ENCODE data around the gene C3orf18.

Gene C3orf18

GRCh38 chr3:50575372-50575771 lies 7.8 kb upstream of the C3orf18 start:
- CTCF ChIA-PET = interaction anchor here (0.7 to 1.7 kb wide), 5 partner anchors 33 to 78 kb away, joined by 3 to 8 read pairs (median 3); partner anchors contain the start of gene CISH
- Histone ChIP-seq H3K9me3 (ENCODE audit: control insufficient read depth, insufficient read depth, low read depth, low read length) (no peaks in the 10 kb centered on the region), H3K4me1 (ENCODE audit: control insufficient read depth, insufficient read depth, low read length) (no peaks in the 10 kb centered on the region), H3K36me3 (ENCODE audit: control insufficient read depth in 2 of 2, insufficient read depth in 1 of 2, low read length in 2 of 2) (peaks cover 0 to 70% of the 10 kb centered on the region in 2 experiments; a peak in 1 of 3 replicates), H3K27ac (ENCODE audit: extremely low read depth, low read depth, low read length) (no peak overlapping the region), H3K4me3 (ENCODE audit: low read depth, low read length) (no peak overlapping the region)
- POLR2A ChIA-PET = no interaction called here
- TF ChIP-seq MZF1 (tag by site-specific recombination; IDR thresholded peaks at IDR 0.05; ENCODE audit: borderline replicate concordance) (no peak), ZNF416 (tag by site-specific recombination; IDR thresholded peaks at IDR 0.05) (no peak), ATF2 (tag by site-specific recombination; IDR thresholded peaks at IDR 0.05; ENCODE audit: low read depth) (no peak), ZNF248 (tag by site-specific recombination; IDR thresholded peaks at IDR 0.05) (no peak), ZNF335 (tag by site-specific recombination; conservative IDR thresholded peaks at IDR 0.05) (no peak), HOXD13 (CRISPR knock-in tag; IDR thresholded peaks at IDR 0.05; ENCODE audit: borderline replicate concordance) (no peak), ZFHX2 (tag by site-specific recombination; conservative IDR thresholded peaks at IDR 0.05) (no peak), YY1 (tag by site-specific recombination; IDR thresholded peaks at IDR 0.05) (no peak), KLF7 (tag by site-specific recombination; IDR thresholded peaks at IDR 0.05; ENCODE audit: borderline replicate concordance) (no peak), ZNF473 (tag by site-specific recombination; IDR thresholded peaks at IDR 0.05) (no peak), ZNF521 (tag by site-specific recombination; IDR thresholded peaks at IDR 0.05) (no peak), ZNF23 (tag by site-specific recombination; IDR thresholded peaks at IDR 0.05; ENCODE audit: borderline replicate concordance) (no peak), FEZF1 (tag by site-specific recombination; IDR thresholded peaks at IDR 0.05) (no peak), ZNF426 (tag by site-specific recombination; IDR thresholded peaks at IDR 0.05) (no peak), ZNF174 (tag by site-specific recombination; IDR thresholded peaks at IDR 0.05) (no peak)
- TF ChIP-seq, protein P1, sequence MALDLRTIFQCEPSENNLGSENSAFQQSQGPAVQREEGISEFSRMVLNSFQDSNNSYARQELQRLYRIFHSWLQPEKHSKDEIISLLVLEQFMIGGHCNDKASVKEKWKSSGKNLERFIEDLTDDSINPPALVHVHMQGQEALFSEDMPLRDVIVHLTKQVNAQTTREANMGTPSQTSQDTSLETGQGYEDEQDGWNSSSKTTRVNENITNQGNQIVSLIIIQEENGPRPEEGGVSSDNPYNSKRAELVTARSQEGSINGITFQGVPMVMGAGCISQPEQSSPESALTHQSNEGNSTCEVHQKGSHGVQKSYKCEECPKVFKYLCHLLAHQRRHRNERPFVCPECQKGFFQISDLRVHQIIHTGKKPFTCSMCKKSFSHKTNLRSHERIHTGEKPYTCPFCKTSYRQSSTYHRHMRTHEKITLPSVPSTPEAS (tag by site-specific recombination; IDR thresholded peaks at IDR 0.05) = no peak

DNA sequence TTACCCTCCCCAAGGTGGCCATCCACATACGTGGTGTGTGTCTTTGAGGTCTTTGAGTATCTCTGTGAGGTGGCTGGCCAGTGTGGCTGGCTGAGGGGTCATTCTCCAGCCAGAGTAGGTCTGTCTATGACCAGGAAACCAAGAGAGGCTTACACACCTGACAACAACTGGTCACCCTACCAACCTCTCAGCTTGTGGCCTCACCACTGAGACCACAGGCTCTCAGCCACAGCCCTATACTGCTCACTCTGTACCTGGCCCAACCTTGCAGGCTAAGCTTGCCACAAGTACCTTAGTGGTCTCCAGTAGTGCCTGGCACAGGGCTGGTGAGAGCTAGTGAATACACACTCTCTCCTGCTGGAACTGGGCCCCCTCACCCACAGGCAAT lies 6.9 kb upstream of the C3orf18 start:
- Histone ChIP-seq H3K27ac (ENCODE audit: extremely low read depth, low read depth, low read length) (no peak overlapping the region), H3K9me3 (ENCODE audit: control insufficient read depth, insufficient read depth, low read depth, low read length) (no peaks in the 10 kb centered on the region), H3K4me3 (ENCODE audit: low read depth, low read length) (no peak overlapping the region), H3K4me1 (ENCODE audit: control insufficient read depth, insufficient read depth, low read length) (no peaks in the 10 kb centered on the region), H3K36me3 (ENCODE audit: control insufficient read depth in 2 of 2, insufficient read depth in 1 of 2, low read length in 2 of 2) (peaks cover 0 to 61% of the 10 kb centered on the region in 2 experiments; a peak in 1 of 3 replicates)
- no peak for TF ChIP-seq ZNF664 (tag by site-specific recombination; IDR thresholded peaks at IDR 0.05)
- no peak for TF ChIP-seq ZNF394 (tag by site-specific recombination; IDR thresholded peaks at IDR 0.05; ENCODE audit: borderline replicate concordance)
- TF ChIP-seq, protein P2, sequence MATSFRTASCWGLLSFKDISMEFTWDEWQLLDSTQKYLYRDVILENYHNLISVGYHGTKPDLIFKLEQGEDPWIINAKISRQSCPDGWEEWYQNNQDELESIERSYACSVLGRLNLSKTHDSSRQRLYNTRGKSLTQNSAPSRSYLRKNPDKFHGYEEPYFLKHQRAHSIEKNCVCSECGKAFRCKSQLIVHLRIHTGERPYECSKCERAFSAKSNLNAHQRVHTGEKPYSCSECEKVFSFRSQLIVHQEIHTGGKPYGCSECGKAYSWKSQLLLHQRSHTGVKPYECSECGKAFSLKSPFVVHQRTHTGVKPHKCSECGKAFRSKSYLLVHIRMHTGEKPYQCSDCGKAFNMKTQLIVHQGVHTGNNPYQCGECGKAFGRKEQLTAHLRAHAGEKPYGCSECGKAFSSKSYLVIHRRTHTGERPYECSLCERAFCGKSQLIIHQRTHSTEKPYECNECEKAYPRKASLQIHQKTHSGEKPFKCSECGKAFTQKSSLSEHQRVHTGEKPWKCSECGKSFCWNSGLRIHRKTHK (tag by site-specific recombination; IDR thresholded peaks at IDR 0.05) = no peak
- no peak for TF ChIP-seq HOXD13 (CRISPR knock-in tag; IDR thresholded peaks at IDR 0.05; ENCODE audit: borderline replicate concordance)
- no peak for TF ChIP-seq ZBTB1 (tag by site-specific recombination; IDR thresholded peaks at IDR 0.05)
- no peak for TF ChIP-seq YY2 (tag by site-specific recombination; IDR thresholded peaks at IDR 0.05)
- TF ChIP-seq ZNF416 (tag by site-specific recombination; IDR thresholded peaks at IDR 0.05) = no peak
- ChIA-PET CTCF (interaction anchor here (1.1 to 1.7 kb wide), 2 partner anchors 39 to 79 kb away, joined by 3 to 8 read pairs; no protein-coding TSS in a partner anchor), POLR2A (no interaction called here)

Data from HEK293 (cell line).